Astrocyte (in vitro differentiated cells and primary cell): Measurements from ENCODE around the gene INO80E. TPM values are rescaled to one million over a fixed set of nuclear protein-coding genes. Genes with fewer than 3 reads are reported as not detected.

Experiments used
- DNase-seq: peaks from one replicate; pipeline ENCODE4 v3.0.0-alpha.2; 2010; ENCODE audit warnings: low read depth
- FAIRE-seq: peaks from 2 replicates; lab custom pipeline; 2011; peaks lifted over from hg19 to GRCh38; lab: Jason Lieb, UNC
- H2AFZ ChIP-seq: 2 replicates; pipeline ENCODE4 v1.6.0; 2012; ENCODE audit warnings: low read depth, low read length, inconsistent platforms
- H3K27ac ChIP-seq: 2 replicates; pipeline ENCODE4 v1.5.1; 2011; ENCODE audit warnings: low read depth, low read length, inconsistent platforms
- H3K27me3 ChIP-seq: 2 replicates; pipeline ENCODE4 v1.6.0; 2011; ENCODE audit warnings: low read length, inconsistent platforms; ENCODE audit not compliant: insufficient read depth
- H3K36me3 ChIP-seq: 2 replicates; pipeline ENCODE4 v1.5.1; 2011; ENCODE audit warnings: low read length, inconsistent platforms; ENCODE audit not compliant: insufficient read depth
- H3K4me1 ChIP-seq: 2 replicates; pipeline ENCODE4 v1.5.1; 2011; ENCODE audit warnings: low read length, inconsistent platforms; ENCODE audit not compliant: insufficient read depth
- H3K4me2 ChIP-seq: 2 replicates; pipeline ENCODE4 v1.6.0; 2012; ENCODE audit warnings: low read length, inconsistent platforms
- H3K4me3 ChIP-seq: 2 replicates; pipeline ENCODE4 v1.5.1; 2011; ENCODE audit warnings: low read depth, mild to moderate bottlenecking, low read length, inconsistent platforms; ENCODE audit not compliant: insufficient read depth
- H3K79me2 ChIP-seq: 2 replicates; pipeline ENCODE4 v1.6.0; 2012; ENCODE audit warnings: mild to moderate bottlenecking, low read length, inconsistent platforms; ENCODE audit not compliant: insufficient read depth
- H3K9ac ChIP-seq: 2 replicates; pipeline ENCODE4 v1.6.0; 2012; ENCODE audit warnings: mild to moderate bottlenecking, low read length, inconsistent platforms
- H3K9me3 ChIP-seq: 2 replicates; pipeline ENCODE4 v1.5.1; 2012; ENCODE audit warnings: low read depth, mild to moderate bottlenecking, low read length, inconsistent platforms; ENCODE audit not compliant: insufficient read depth
- H4K20me1 ChIP-seq: 2 replicates; pipeline ENCODE4 v1.6.0; 2012; ENCODE audit warnings: low read length, inconsistent platforms; ENCODE audit not compliant: insufficient read depth
- H3K27ac Mint-ChIP-seq: one replicate; pipeline ENCODE4 v1.8.0; 2021; ENCODE audit warnings: mild to moderate bottlenecking, mixed read lengths; ENCODE audit not compliant: unreplicated experiment
- H3K27me3 Mint-ChIP-seq: one replicate; pipeline ENCODE4 v1.8.0; 2021; ENCODE audit warnings: low read depth, mixed read lengths; ENCODE audit not compliant: unreplicated experiment
- H3K36me3 Mint-ChIP-seq: one replicate; pipeline ENCODE4 v1.8.0; 2021; ENCODE audit warnings: low read depth, mixed read lengths; ENCODE audit not compliant: unreplicated experiment
- H3K4me1 Mint-ChIP-seq: one replicate; pipeline ENCODE4 v1.8.0; 2021; ENCODE audit warnings: low read depth, mixed read lengths; ENCODE audit not compliant: unreplicated experiment
- H3K4me3 Mint-ChIP-seq: one replicate; pipeline ENCODE4 v1.8.0; 2021; ENCODE audit warnings: mild to moderate bottlenecking, moderate library complexity, mixed read lengths; ENCODE audit not compliant: unreplicated experiment
- H3K9me3 Mint-ChIP-seq: one replicate; pipeline ENCODE4 v1.8.0; 2021; ENCODE audit warnings: mild to moderate bottlenecking, mixed read lengths; ENCODE audit not compliant: unreplicated experiment
- CTCF ChIP-seq: IDR thresholded peaks from 2 replicates; pipeline ENCODE4 v1.5.1; 2011; ENCODE audit warnings: low read depth, mild to moderate bottlenecking, inconsistent platforms, low read length, moderate library complexity; ENCODE audit not compliant: insufficient read depth
- EZH2 ChIP-seq: IDR thresholded peaks from 2 replicates; pipeline ENCODE4 v1.6.1; 2012; ENCODE audit warnings: mild to moderate bottlenecking, low read length, inconsistent platforms; ENCODE audit not compliant: insufficient read depth
- total RNA-seq: library from RNA; stranded (reverse); gene quantifications from 2 replicates; pipeline ENCODE4 v1.2.1, GENCODE V29; 2021

Gene INO80E
- total RNA-seq, 1 donor from 2014 or later = 58.5 TPM

- peaks cover 7% of the 10 kb centered on the region for H3K36me3 Mint-ChIP-seq
- no peak overlapping the region for H3K4me3 Mint-ChIP-seq
- no peaks in the 10 kb centered on the region for H3K9me3 Mint-ChIP-seq
- H3K27me3 Mint-ChIP-seq = peaks cover 8% of the 10 kb centered on the region
- no peaks in the 10 kb centered on the region for H3K9me3 ChIP-seq
- no peak overlapping the region for H3K4me2 ChIP-seq
- no peaks in the 10 kb centered on the region for H3K27me3 ChIP-seq
- DNase-seq (no peak), FAIRE-seq (no peak)
- H3K79me2 ChIP-seq = peaks cover 2% of the 10 kb centered on the region
- H3K27ac Mint-ChIP-seq = no peak overlapping the region
- no peak for TF ChIP-seq CTCF
- no peak for TF ChIP-seq EZH2
- H2AFZ ChIP-seq = no peak overlapping the region
- peaks cover 23% of the 10 kb centered on the region for H4K20me1 ChIP-seq
- no peak overlapping the region for H3K27ac ChIP-seq
- H3K4me1 ChIP-seq = no peaks in the 10 kb centered on the region
- no peaks in the 10 kb centered on the region for H3K36me3 ChIP-seq
- no peak overlapping the region for H3K9ac ChIP-seq
- no peak overlapping the region for H3K4me3 ChIP-seq
- no peaks in the 10 kb centered on the region for H3K4me1 Mint-ChIP-seq
These were observed 7.8 kb downstream of the INO80E start for GRCh38 chr16:30003670-30004423.

- H3K27ac ChIP-seq = no peak overlapping the region
- no peaks in the 10 kb centered on the region for H3K4me1 ChIP-seq
- Mint-ChIP-seq H3K9me3 (no peaks in the 10 kb centered on the region), H3K4me3 (no peak overlapping the region), H3K27me3 (peaks cover 13% of the 10 kb centered on the region), H3K4me1 (no peaks in the 10 kb centered on the region), H3K27ac (no peak overlapping the region), H3K36me3 (peaks cover 7% of the 10 kb centered on the region)
- peaks cover 20% of the 10 kb centered on the region for H4K20me1 ChIP-seq
- H3K4me2 ChIP-seq = no peak overlapping the region
- no peaks in the 10 kb centered on the region for H3K27me3 ChIP-seq
- no peaks in the 10 kb centered on the region for H3K9me3 ChIP-seq
- FAIRE-seq = no peak
- H3K9ac ChIP-seq = no peak overlapping the region
- no peaks in the 10 kb centered on the region for H3K36me3 ChIP-seq
- DNase-seq = no peak
- no peak overlapping the region for H2AFZ ChIP-seq
- no peak overlapping the region for H3K4me3 ChIP-seq
- TF ChIP-seq CTCF = no peak
- peaks cover 2% of the 10 kb centered on the region for H3K79me2 ChIP-seq
These were observed 8.4 kb downstream of the INO80E start for GRCh38 chr16:30004424-30004776.

- FAIRE-seq (no peak), DNase-seq (no peak)
- no peak overlapping the region for H3K4me3 ChIP-seq
- peaks cover 16% of the 10 kb centered on the region for H3K27me3 Mint-ChIP-seq
- H3K27me3 ChIP-seq = no peaks in the 10 kb centered on the region
- no peak overlapping the region for H3K4me2 ChIP-seq
- peaks cover 7% of the 10 kb centered on the region for H3K36me3 Mint-ChIP-seq
- H3K4me1 ChIP-seq = no peaks in the 10 kb centered on the region
- no peak overlapping the region for H3K9ac ChIP-seq
- no peaks in the 10 kb centered on the region for H3K79me2 ChIP-seq
- H3K4me1 Mint-ChIP-seq = no peaks in the 10 kb centered on the region
- H3K9me3 Mint-ChIP-seq = no peaks in the 10 kb centered on the region
- no peak overlapping the region for H3K4me3 Mint-ChIP-seq
- TF ChIP-seq EZH2 (no peak), CTCF (no peak)
- H4K20me1 ChIP-seq = peaks cover 17% of the 10 kb centered on the region
- H2AFZ ChIP-seq = no peak overlapping the region
- no peaks in the 10 kb centered on the region for H3K9me3 ChIP-seq
- no peak overlapping the region for H3K27ac Mint-ChIP-seq
- no peak overlapping the region for H3K27ac ChIP-seq
- H3K36me3 ChIP-seq = no peaks in the 10 kb centered on the region
These were observed 8.8 kb downstream of the INO80E start for GRCh38 chr16:30004811-30005242.
